GM19043 (cell line): ENCODE measurements around the gene SLC8B1.

Experiments
- ATAC-seq: cut with Tn5 transposase; IDR thresholded peaks from one replicate; pipeline ENCODE4 v1.9.1; 2021; ENCODE audit warnings: low read depth; ENCODE audit not compliant: unreplicated experiment

Gene SLC8B1

DNA sequence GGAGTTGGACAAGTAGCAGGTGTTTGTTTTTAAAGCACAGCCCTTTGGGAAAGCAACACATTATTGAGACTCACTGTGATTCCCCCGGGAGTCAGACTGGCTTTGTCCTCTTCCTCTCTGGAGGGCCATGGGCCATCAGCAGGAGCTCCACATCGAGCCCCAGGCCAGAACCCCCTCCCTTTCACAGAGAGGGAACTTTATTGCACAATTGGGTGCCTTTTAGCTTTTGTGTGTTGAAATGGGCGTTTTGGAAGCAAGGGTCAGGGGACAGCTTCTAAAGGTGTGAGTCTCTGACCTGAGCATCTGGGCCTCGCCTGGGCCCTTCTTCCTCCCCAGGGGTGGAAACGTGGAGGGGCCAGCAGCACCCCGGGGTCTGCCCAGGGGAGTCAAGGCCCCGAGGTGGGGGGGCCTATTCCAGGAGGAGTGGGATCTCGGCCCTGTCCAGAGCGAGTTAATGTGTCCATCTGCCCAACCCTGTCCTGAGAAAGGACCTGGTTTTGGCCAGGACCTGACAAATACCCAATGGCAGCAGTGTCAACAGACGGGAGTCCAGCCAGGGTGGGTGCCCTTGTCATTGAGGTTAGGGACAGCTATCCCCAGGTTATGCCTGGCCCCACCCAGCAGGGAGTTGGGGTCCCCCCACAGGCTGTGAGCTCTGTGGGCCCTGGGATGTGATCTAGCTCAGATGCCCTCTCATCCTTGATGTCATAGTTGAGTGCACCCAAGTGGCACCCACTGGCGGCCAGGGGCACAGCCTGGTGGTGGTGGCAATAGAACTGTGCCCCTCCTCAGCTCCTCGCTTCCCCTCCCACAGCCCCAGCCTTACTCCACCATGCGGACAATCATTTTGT, 37.1 kb downstream of the SLC8B1 start:
- no peak for ATAC-seq

DNA sequence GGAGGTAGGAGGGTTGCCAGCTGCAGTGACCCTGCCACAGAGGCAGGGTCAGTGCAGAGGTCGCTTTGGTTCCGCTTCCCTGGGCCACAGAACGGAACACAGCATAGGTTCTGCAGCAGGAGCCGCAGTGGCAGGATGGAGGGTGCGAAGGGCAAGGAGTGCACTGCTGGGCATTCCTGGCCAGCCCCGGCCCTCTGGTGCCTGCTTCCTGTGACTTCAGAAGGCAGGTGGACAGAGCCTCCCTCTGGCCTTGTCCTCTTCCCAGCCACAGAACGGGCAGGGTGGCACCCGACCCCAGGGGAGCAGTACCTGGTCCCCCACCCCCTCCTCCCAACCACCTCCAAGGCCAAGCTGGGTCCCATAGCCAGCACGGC, 37.7 kb downstream of the SLC8B1 start:
- ATAC-seq, result no peak

DNA sequence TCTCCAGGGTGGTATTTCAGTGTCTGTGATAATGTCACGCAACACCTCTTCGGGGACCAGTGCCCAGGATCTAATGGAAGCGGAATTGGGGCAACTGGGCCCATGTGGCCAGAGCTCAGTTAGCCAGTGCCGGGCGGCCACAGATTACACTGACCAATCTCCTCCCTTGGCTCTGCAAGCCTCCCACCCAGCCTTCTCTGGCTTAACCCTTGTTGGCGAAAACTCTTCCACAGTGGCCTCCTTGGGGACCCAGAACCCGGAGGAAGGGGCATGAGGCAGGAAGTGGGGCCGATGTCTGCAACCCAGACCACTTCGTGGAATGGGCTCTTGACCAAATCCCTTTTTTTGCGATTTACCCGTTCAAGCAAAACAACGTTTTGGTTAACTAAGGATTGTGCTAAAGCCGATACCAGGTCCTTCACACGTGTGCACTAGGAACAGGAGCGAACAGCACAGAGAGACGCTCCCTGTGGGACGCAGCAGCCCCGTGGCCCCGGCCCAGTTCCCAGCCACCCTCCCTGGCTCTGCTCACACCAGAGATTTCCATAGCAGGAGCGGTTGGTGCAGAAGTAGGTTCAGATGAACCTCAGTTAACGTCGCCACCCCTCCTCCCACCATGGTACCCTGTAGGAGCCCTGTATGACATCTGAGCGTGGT, 38.2 kb downstream of the SLC8B1 start:
- ATAC-seq, result no peak

DNA sequence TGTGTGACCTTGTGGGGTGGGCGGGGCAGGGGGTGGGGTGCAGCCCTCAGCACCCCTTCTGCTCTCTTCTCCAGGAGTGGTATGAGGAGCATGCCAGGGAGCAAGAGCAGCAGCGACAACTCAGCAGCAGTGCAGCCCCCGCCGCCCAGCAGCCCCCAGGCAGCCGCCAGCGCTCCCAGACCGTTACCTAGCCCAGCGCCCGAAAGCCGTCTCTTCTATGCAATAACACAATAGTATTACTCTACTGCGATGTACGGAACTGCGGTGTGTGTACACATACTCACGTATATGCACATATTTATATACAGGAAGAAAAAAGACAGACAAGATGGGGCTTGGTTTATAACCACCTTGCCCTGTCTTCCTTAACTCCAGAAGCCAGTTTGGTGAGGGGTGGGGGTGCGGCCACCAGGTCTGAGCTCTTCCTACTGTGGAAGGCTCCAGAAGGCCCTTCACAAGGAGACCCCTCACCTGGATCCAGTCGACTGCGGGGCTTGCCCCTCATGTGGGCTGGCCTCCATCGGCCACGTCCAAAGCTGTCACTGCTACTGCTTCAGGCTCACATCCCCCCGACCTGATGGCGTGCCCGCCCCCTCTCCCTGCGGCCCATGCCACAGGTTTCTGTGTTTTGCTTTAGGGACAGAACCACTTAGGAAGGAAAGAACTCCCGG, 38.9 kb downstream of the SLC8B1 start:
- no peak for ATAC-seq

DNA sequence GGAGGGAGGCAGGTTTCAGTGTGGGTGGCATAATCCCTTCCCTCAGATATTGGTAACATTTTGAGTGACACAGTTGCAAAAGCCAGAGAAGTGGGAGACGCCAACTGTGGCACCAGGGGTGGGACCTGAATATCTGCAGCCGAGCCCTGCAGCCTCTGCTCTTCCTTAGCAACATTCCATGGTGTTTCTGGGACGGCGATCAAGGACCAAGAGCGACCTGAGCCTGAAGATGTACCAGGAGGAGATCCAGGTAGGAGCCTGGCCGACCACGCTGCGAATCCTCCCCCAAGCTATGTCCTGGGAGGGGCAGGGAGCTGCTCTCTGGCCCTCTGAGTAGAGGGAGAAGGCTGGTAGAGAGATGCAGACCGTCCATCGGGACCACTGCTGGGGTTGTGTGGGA, 41.8 kb downstream of the SLC8B1 start:
- ATAC-seq, result no peak

DNA sequence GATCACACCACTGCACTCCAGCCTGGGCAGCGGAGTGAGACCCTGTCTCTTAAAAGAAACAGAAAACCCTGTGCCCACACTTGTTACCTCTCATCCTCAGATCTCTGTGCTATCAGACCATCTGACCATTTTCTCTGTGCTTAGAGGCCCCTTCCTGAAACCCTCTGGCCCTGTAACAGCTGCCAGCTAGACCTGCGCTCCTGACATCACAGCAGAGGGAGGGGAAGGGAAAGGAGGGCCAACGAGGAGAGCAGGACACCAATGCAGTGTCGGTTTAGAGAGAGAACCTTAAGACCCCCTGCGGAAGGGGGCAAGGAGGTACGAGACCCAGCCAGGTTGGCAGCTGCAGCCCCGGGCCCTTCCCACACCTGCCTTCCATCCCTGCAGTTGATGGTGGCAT, 42.4 kb downstream of the SLC8B1 start:
- ATAC-seq, result no peak

DNA sequence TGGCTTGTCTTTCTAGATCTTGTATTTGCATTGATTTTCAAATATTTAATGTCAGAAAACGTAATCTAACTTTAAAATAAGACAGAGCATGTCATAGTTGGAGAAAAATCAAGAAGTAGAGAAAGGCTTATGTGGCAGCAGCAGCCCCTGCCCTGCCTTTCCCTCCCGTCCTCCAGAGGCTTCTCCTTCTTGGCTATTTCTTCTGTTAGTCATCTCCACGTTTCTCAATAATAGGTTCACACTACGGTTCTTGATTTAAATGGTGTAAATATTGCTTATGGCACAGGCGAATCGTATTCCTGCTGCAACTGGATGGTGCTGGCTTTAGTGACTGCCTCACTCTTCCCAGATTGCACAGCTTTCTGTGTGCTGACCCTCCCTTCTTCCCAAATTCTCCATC, 42.8 kb downstream of the SLC8B1 start:
- ATAC-seq, result no peak

DNA sequence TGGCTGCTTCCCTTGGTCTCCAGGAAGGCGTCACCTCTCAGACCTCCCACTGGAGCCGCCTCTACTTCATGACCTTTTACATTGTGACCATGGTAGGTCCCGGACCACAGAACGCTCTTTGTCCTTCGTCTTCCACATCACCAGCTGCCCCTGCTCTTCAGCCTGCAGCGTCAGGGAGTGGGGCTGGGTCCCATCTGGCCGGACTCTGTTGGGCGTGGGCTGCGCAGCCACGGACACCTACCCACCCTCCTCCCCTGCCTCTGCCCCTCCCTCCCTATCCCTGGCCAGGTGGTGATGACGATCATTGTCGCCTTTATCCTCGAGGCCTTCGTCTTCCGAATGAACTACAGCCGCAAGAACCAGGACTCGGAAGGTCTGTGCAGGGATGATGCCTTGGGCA, 43.3 kb downstream of the SLC8B1 start:
- no peak for ATAC-seq

DNA sequence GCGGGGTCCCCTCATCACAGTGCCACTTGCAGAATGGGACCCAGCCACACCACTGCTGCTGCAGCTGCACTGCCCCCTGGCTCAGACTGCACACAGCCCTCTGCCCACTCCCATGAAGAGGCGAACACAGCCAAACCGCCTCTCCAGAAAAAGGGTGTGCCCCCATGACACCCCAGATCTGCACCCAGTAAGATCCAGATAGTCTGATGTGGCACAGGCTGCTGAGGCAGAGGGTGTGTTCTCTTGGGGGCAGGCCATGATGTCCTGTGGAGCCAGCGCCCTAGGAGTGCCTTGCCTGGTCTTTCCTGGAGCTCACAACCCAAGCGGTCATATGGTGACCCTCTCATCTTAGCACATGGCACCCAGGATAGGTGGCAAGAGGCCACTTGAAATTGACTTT, 44.4 kb downstream of the SLC8B1 start:
- no peak for ATAC-seq

DNA sequence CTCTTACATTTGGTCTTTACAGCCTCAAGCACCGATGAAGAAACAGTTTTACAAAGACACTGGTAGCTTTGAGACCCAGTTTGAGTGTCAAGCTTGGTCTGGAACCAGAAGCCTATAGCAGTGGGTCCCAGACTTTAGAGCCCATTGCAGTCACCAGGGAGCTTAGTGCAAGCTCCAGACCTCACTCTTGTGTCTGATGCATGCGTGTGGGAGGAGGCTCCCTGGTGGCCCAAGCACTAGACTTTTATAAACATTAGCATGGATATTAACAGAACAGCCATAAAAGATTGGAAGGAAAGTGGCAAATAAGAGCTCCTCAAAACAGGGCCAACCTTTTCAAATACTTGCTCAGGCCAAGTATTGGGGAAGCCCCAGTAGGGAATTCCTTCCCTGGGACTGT, 45.5 kb downstream of the SLC8B1 start:
- ATAC-seq, result no peak

DNA sequence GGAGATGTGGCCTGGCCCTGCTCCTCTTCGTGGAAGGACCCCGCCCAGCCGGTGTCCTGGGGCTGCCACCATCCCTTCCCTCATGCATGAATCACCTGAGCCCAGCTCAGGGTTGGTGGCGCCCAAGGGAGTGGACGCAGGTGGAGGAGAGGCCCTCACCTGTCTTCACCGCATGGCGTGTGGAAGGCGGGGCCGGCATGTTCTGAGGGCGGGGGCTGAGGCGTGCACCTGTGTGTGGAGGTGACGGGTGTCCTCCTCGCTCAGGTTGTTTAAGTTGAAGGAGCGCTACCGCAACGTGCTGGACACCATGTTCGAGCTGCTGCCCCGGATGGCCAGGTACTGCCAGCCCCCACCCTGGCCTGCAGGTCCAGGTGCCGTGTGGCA, 47.0 kb downstream of the SLC8B1 start:
- ATAC-seq, result no peak

DNA sequence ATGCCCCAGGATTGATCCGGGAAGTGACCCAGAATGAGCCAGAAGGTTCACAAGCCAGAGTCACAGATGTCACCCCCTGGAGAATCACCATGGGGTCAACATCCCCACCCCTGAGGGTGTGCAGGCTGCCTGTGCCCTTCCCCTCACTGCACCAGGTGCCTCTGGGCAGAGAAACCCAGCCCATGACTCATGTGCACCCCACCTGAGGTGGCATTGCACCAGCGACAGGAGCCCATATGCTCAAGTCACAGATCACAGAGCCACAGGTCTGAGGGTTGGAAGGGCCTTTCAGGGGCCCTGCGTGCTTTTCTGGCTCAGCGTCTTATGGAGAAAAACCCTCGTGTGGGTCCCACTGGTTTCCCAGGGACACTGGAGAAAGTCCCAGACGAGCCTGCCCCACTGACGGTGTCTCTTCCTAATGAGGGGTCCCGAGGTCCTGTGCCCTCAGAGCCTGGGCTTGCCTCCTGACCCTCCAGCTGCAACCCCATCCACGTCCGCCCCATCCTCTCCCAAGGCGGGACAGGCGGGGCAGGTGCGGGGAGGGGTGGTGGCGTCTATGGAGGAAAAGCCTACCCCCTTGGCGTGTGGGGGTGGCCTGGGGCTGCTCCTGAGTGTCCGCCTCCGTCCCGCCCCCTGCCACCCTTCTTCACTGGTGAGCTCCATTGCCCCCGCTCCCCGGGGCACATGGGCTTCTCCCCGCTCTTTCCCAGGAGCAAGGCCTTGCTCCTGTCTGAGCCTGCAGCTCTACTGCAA, 47.6 kb downstream of the SLC8B1 start:
- ATAC-seq, result no peak

DNA sequence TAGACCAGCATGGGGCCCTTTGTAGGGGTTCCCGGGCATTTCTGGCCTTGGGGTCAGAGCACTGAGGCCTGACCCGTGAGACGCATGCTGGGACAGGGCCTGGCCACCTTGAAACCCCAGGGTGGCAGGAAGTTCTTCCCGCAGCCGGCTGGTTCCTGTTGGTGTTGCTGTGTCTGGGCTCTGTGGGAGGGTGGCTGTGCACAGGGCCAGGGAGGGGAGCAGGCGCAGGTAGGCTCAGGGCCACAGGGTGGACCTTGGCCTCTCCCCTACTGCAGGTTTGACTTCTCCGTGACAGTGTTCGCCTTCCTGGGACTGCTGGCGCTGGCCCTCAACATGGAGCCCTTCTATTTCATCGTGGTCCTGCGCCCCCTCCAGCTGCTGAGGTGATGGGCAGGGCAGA, 48.2 kb downstream of the SLC8B1 start:
- ATAC-seq, result no peak

DNA sequence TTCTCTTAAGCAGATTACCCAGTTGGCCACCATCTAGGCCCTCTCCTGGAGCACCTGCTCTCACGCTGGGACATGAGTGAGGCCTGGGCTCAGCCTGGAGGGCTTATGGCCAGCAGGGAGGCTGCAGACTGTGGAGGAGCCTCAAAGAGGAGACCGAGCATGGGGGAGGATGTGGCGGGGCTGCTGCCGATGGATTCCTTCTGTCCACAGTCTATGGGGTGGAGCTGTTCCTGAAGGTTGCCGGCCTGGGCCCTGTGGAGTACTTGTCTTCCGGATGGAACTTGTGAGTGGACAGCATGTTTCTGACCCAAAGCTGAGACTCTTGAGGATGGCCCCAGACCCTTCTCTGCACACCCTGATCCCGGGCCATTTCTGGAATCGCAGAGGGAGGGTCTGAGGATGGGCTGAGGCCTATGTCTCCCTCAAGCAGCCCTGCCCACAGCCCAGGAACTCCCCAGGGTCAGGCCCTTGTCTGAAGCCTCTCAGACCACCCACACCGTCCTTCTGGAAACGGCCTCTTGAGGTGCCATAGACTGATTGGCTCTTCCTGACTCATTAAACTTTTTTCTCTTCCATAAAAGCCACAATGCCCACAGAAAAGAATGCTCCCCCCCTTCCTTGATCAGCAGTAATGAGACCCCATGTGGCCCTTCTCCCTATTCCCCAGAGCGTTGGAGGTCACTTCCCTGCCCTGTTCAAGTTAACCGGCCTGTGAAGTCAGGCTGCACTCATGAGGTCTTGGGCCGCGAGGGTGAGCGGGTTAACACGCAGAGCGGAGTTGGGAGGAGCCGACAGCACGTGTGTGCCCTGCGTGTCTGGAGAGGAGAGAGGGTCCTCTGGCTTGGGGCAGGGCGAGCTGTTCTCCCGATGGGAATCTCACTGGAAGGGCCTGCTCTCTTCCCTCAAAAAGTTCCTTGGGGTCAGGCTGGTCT, 49.0 kb downstream of the SLC8B1 start:
- no peak for ATAC-seq

DNA sequence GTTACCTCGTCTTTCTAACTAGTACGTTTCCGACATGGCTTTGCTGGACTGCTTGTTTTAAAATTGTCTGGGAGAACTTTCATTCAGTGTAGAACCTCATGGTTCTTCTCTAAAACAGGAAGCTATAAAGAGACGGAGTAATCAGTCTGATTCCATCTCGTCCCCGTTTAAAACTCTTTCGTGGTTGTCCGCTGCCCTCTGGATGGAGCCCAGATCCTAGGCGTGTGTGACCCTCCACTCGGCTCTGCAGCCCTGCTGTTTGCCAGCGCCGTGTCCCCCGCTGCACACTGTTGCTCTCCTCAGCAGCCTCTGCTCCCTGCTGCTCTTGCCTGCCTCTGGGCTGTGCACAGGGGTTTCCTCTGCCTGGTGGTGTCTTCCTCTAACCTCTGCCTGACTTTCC, 50.2 kb downstream of the SLC8B1 start:
- no peak for ATAC-seq

DNA sequence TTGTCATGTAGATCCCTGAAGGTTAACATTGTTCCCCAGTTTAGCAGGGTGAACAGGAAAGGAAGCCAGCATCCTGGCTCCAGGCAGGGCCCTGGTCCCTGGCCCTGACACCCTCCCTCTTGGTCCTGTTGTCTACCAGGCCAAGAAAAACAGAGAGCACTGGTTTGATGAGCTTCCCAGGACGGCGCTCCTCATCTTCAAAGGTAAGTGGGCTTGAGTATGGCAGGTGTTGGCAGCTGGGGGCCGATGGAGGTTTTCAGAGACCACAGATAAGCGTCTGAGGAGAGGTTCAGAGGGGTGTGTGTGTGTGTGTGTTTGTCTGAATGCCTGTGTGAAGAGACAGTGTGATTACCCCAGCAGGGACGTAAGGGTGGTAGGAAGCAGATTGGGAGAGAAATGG, 56.3 kb downstream of the SLC8B1 start:
- no peak for ATAC-seq

DNA sequence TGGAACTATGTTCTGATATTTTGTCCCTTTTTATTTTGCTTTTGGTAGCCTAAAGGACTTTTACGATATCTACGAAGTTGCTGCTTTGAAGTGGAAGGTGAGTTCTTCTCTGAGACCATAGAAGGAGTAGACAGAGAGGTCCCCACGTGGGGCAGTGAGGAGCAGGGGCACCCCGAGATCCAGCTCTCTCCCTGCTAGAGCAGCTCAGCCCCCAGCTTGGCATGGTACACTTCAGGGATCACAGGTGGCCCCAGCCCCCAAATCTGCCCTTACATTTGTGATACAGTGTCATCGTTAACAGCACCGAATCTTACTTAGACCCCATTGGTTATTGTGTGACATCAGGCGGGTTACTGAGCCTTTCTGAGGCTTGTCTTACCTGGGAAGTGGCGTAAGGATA, 56.8 kb downstream of the SLC8B1 start:
- no peak for ATAC-seq

DNA sequence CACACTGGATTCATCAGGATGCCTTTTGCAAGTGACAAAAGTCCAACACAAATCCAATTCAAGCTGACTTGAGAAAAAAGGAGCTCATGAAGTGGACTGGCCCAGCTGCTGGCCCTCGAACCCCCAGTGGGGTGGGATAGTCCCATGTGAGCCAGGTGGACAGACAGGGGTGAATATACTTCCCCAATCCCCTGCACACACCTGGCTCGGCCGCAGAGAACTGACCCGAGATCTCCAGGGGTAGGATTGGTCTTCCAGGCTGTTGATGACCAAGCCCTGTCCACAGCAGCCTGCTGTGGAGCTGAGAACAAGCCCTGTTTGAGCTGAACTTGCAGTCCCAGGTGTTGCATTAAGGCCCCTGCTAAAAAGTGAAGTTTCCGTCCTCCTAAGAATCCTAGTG, 57.4 kb downstream of the SLC8B1 start:
- no peak for ATAC-seq

DNA sequence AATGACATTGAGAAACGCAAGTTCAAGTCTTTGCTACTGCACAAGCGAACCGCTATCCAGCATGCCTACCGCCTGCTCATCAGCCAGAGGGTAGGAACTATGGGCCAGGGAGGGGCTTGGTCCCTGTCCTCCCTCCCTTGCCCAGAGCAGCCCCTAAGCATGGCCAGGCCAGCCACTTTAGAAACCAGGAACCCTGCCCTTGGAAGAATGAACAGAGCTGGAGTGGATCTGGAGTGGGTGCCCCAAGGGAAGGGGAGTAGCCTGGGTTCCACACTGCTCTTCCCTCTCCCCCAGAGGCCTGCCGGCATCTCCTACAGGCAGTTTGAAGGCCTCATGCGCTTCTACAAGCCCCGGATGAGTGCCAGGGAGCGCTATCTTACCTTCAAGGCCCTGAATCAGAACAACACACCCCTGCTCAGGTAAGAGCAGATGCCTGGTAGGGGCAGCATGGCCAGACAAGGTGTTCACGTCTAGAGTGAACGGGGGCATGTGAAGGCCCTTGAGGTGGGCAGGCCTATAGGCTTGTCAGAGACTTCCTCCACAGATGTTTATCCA, 57.9 kb downstream of the SLC8B1 start:
- no peak for ATAC-seq

DNA sequence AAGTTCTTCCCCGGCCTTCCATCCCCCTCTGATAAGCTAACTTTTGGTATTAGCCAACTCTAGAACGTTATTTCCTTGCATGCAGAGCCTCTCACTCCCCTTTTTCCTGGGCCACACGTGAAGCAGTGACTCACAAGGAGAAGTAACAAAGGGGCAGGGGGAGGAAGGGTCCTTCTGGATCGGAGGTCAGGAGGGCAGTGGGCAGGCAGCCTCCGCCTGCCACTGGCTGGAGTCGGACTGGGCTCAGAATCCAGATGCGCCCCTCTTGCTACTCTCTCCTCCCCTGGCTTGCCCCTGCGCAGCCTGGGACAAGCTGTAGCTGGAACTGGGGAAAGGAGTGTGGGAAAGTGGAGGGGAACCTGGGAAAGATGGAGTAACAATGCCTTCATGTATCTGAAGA, 58.6 kb downstream of the SLC8B1 start:
- no peak for ATAC-seq
